Limb (tissue), 2 donors: ENCODE data around the gene ITPK1.

Experiments
- DNase-seq, 2 donors: peaks; one replicate each; pipeline ENCODE4 v3.0.0-alpha.2; 2016; ENCODE audit errors: extremely low spot score in 2 of 2

The ITPK1 gene

GRCh38 chr14:92897922-92898565 lies 217.7 kb downstream of the ITPK1 start:
- DNase-seq = no peak

GRCh38 chr14:92895352-92895878 lies 220.3 kb downstream of the ITPK1 start:
- DNase-seq = no peak

- no peak for DNase-seq
These were observed 223.1 kb downstream of the ITPK1 start for GRCh38 chr14:92892589-92892988.

GRCh38 chr14:92890830-92891588 lies 224.7 kb downstream of the ITPK1 start:
- no peak for DNase-seq

- DNase-seq = no peak
These were observed 226.8 kb downstream of the ITPK1 start for GRCh38 chr14:92888896-92889295.

- no peak for DNase-seq
These were observed 228.6 kb downstream of the ITPK1 start for GRCh38 chr14:92887157-92887556.
